Purkinje cell (primary cell): ENCODE measurements around the gene PHETA1. TPM values are rescaled to one million over a fixed set of nuclear protein-coding genes. Genes with fewer than 3 reads are reported as not detected.

Experiments used
- polyA plus RNA-seq: library from polyadenylated mRNA; unstranded; fragments of >200 nt; fragmentation: Nextera tagmentation; gene quantifications from 2 replicates; pipeline ENCODE4 v1.2.1, GENCODE V29; 2014

PHETA1 gene, protein sequence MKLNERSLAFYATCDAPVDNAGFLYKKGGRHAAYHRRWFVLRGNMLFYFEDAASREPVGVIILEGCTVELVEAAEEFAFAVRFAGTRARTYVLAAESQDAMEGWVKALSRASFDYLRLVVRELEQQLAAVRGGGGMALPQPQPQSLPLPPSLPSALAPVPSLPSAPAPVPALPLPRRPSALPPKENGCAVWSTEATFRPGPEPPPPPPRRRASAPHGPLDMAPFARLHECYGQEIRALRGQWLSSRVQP
- not detected in 2 replicates for polyA plus RNA-seq

DNA sequence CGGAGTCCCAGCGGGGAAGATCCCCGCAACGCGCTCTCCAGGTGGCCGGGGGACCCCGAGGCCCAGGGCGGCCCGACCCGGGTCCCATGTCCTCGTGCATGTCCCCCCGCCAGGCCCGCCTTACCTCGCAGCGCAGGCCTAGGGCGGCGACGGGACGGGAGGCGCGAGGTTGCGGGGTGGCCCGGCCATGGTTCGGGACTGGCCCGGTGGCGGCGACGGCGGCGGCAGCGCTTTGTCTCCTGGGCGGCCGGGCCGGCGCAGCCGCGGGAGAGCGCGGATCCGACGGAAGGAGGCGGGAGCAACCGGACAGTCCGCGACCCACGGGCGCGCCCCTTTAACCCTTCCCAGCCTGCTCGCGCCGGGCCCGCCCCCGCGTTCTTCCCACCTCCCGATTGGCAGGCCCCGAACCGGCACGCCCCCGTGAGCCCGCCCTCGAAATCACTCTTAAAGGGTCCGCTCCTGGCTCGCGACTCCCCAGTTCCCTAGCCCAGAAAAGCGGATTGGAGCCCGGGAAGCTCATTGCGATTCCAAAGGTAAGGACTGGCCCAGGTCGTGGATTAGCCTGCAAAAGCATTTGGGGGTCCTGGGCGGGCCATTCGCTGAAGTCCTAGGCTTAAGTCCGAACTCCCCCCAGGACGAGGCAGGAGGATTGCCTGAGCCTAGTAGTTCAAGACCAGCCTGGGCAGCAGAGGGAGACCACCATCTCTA is at the start of gene PHETA1:
Gene PHETA1, minus strand, starts transcription at position 308 of the 708 bp plus-strand sequence. CDS start 5,668 bp downstream, outside the sequence.

DNA sequence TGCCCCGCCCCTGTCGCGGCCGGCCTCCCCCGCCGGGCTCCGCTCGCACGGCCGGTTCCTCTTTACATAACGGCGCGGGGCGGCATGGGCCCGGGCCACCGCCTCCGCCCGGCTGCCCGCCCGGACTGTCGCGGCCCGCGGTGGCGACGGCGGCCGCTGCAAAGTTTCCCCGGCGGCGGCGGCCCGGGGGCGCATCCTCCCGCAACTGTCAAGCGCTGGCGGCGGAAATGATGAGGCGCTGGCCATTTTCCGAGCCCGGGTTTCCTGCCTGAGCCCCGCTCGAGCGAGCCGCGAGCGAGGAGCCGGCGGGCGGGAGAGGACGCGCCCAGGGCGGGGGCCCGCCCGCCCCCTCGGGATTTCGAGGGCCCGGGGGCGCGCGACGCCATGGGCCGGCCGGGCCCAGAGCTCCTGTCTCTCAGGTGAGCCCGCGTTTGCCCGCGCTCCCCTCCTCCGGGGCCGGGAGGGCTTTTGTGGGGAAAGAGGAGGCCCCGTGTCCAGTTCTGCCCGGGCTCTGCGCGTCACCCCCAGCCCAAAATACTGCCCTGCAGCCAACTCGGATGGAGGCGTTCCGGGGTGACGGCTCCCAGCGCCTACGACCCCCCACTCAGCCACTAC is 37.1 kb upstream of the PHETA1 start, which contains the start of gene SH2B3:
Gene SH2B3, plus strand, starts transcription at position 65 of the 615 bp plus-strand sequence. CDS start 12,223 bp downstream, outside the sequence.

Other genes with a start within 250 kb of the PHETA1 start
- gene SH2B3, start 36.8 kb upstream of the PHETA1 start, polyA plus RNA-seq: 0.16 and 0.21 TPM in 2 replicates
- 90.1 and 94.4 TPM in 2 replicates for gene ATXN2, start 230.2 kb upstream of the PHETA1 start, polyA plus RNA-seq